Lower lobe of right lung (tissue), 2 donors: Measurements from ENCODE around the gene TBCK. TPM values are rescaled to one million over a fixed set of nuclear protein-coding genes. Genes with fewer than 3 reads are reported as not detected.
A peak's percentile ranks its signal among the peaks of the same experiment; 100 is the strongest.

Source experiments
- ATAC-seq, 2 donors: fragments of 200-7000 bp; cut with Tn5 transposase; one replicate each; pipeline ENCODE4 v1.9.1; 2020 to 2022; ENCODE audit warnings: mild to moderate bottlenecking in 2 of 2, moderate library complexity in 2 of 2
- DNase-seq: peaks from one replicate; pipeline ENCODE4 v3.0.0-alpha.2; 2020
- H3K27ac ChIP-seq: fragments of 200-600 bp; one replicate; pipeline ENCODE4 v1.8.0; 2022
- H3K27me3 ChIP-seq: fragments of 200-600 bp; one replicate; pipeline ENCODE4 v1.8.0; 2022; ENCODE audit warnings: low read depth
- H3K36me3 ChIP-seq: fragments of 200-600 bp; one replicate; pipeline ENCODE4 v1.8.0; 2022; ENCODE audit warnings: mild to moderate bottlenecking
- H3K4me1 ChIP-seq: fragments of 200-600 bp; one replicate; pipeline ENCODE4 v1.8.0; 2022
- H3K4me3 ChIP-seq: fragments of 200-600 bp; one replicate; pipeline ENCODE4 v1.8.0; 2022; ENCODE audit warnings: mild to moderate bottlenecking
- H3K9me3 ChIP-seq: fragments of 200-600 bp; one replicate; pipeline ENCODE4 v1.8.0; 2022
- CTCF ChIP-seq: fragments of 200-600 bp; IDR thresholded peaks from one replicate; pipeline ENCODE4 v1.8.0; 2022; ENCODE audit warnings: antibody characterized with exemption, mild to moderate bottlenecking
- intact Hi-C: fragments of 100-400 bp; cut with DNase I; formaldehyde crosslinking; loops from one replicate; pipeline ENCODE4 v1.11.0; 2022
- total RNA-seq: library from RNA; stranded (reverse); fragmentation: NEBNext Ultra II Directional; extraction: Animal tissue kit (Norgen Biotek cat#: 25700); gene quantifications from one replicate; pipeline ENCODE4 v1.2.1, GENCODE V29; 2021
- donor health status: DM: no; HTN: yes; CAD: no; lungs with severe emphysema.

The TBCK gene
- total RNA-seq, 1 donor from 2014 or later = 45.7 TPM

- TF ChIP-seq CTCF = no peak
- intact Hi-C loops = no loop called here
Measured at GRCh38 chr4:106062452-106062875, 253.5 kb downstream of the TBCK start.

GRCh38 chr4:106058921-106059320 is 257.1 kb downstream of the TBCK start:
- Histone ChIP-seq H3K4me3 (no peak overlapping the region), H3K9me3 (no peaks in the 10 kb centered on the region), H3K27me3 (no peaks in the 10 kb centered on the region), H3K4me1 (no peaks in the 10 kb centered on the region), H3K27ac (no peak overlapping the region), H3K36me3 (no peaks in the 10 kb centered on the region)
- intact Hi-C loops = no loop called here
- ATAC-seq (no peak), DNase-seq (no peak)
- no peak for TF ChIP-seq CTCF

More at GRCh38 chr4:106062452-106062875, 253.5 kb downstream of the TBCK start:
- no peak overlapping the region for H3K27ac ChIP-seq
- H3K36me3 ChIP-seq = no peaks in the 10 kb centered on the region
- H3K9me3 ChIP-seq = no peaks in the 10 kb centered on the region
- no peaks in the 10 kb centered on the region for H3K27me3 ChIP-seq
- no peaks in the 10 kb centered on the region for H3K4me1 ChIP-seq
- H3K4me3 ChIP-seq = no peak overlapping the region
- DNase-seq (no peak), ATAC-seq (no peak)

- H3K27me3 ChIP-seq = no peaks in the 10 kb centered on the region
- TF ChIP-seq CTCF = no peak
- H3K27ac ChIP-seq = no peak overlapping the region
- no peaks in the 10 kb centered on the region for H3K4me1 ChIP-seq
- no peaks in the 10 kb centered on the region for H3K36me3 ChIP-seq
- no peak for ATAC-seq
- no peak for DNase-seq
- no peaks in the 10 kb centered on the region for H3K9me3 ChIP-seq
- intact Hi-C loops = no loop called here
- no peak overlapping the region for H3K4me3 ChIP-seq
Measured at GRCh38 chr4:106056914-106057313, 259.1 kb downstream of the TBCK start.

GRCh38 chr4:106051514-106051913 is 264.5 kb downstream of the TBCK start:
- no peaks in the 10 kb centered on the region for H3K36me3 ChIP-seq
- no peaks in the 10 kb centered on the region for H3K9me3 ChIP-seq
- ATAC-seq (peak; percentile 47 to 63), DNase-seq (no peak)
- intact Hi-C loops = no loop called here
- no peaks in the 10 kb centered on the region for H3K27me3 ChIP-seq
- no peak overlapping the region for H3K27ac ChIP-seq
- no peak for TF ChIP-seq CTCF
- no peaks in the 10 kb centered on the region for H3K4me1 ChIP-seq
- H3K4me3 ChIP-seq = no peak overlapping the region

DNA sequence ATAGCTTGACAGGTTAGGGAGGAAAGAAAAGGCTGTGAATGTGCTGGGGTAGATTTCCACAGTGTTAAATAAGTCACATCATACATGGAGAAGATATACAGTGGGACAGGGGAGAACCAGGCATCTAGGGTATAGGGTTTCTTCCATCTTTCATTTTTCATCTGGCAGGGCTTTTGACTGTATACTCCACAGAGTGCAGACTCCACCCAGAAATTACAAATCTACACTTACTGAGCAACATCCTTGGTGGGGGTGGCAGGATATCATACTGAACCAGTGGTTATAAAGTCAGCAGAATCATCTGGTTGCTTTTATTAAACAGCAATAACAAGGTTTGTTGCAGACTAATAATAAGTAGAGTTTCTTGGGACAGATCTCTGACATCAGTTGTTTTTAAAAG is 266.5 kb downstream of the TBCK start:
- H3K36me3 ChIP-seq = peaks cover 4% of the 10 kb centered on the region
- ATAC-seq (no peak), DNase-seq (no peak)
- no peak overlapping the region for H3K4me3 ChIP-seq
- H3K9me3 ChIP-seq = no peaks in the 10 kb centered on the region
- TF ChIP-seq CTCF = no peak
- H3K4me1 ChIP-seq = no peaks in the 10 kb centered on the region
- no peak overlapping the region for H3K27ac ChIP-seq
- intact Hi-C loops = no loop called here
- H3K27me3 ChIP-seq = no peaks in the 10 kb centered on the region
